ENCODE measurements around the gene ZNF41.
"Not testable (repeated sequence)": the region's sequence is repeated elsewhere in the genome, so short reads cannot be mapped to it uniquely, and the experiment has no call there.

ZNF41 gene

GRCh38 chrX:47498411-47498810 lies 15.4 kb upstream of the ZNF41 start:
- no peak for ATAC-seq (ENCODE audit: insufficient read depth, low read depth)
- Histone ChIP-seq H3K27ac (ENCODE audit: low read length) (no peak overlapping the region), H3K4me2 (ENCODE audit: insufficient read depth, low read length) (no peak overlapping the region), H3K36me3 (ENCODE audit: insufficient read depth, low read length) (no peaks in the 10 kb centered on the region), H3K4me3 (ENCODE audit: low read depth in 1 of 2, low read length in 2 of 2) (no peak overlapping the region), H3K4me1 (ENCODE audit: insufficient read depth, low read length) (no peaks in the 10 kb centered on the region), H3K9ac (ENCODE audit: low read depth, low read length) (no peak overlapping the region), H3K9me3 (ENCODE audit: insufficient read depth, low read length, severe bottlenecking) (no peaks in the 10 kb centered on the region), H3K27me3 (ENCODE audit: insufficient read depth, low read length, poor library complexity) (no peaks in the 10 kb centered on the region), H2AFZ (ENCODE audit: low read depth, low read length) (no peak overlapping the region), H3K79me2 (ENCODE audit: insufficient read depth, low read length) (no peaks in the 10 kb centered on the region), H4K20me1 (ENCODE audit: insufficient read depth, low read length) (no peaks in the 10 kb centered on the region)
- TF ChIP-seq CTCF (IDR thresholded peaks at IDR 0.05; ENCODE audit: borderline replicate concordance, extremely low read depth, low read length, poor library complexity, severe bottlenecking): no peak
- TF ChIP-seq EZH2 (IDR thresholded peaks at IDR 0.05; ENCODE audit: borderline replicate concordance, low read depth, low read length, severe bottlenecking): no peak
- DNase-seq: no peak

GRCh38 chrX:47497271-47497888 lies 14.4 kb upstream of the ZNF41 start:
- Histone ChIP-seq H3K27me3 (ENCODE audit: insufficient read depth, low read length, poor library complexity) (no peaks in the 10 kb centered on the region), H3K36me3 (ENCODE audit: insufficient read depth, low read length) (no peaks in the 10 kb centered on the region), H3K4me1 (ENCODE audit: insufficient read depth, low read length) (no peaks in the 10 kb centered on the region), H3K79me2 (ENCODE audit: insufficient read depth, low read length) (no peaks in the 10 kb centered on the region), H3K4me2 (ENCODE audit: insufficient read depth, low read length) (no peak overlapping the region), H2AFZ (ENCODE audit: low read depth, low read length) (no peak overlapping the region), H4K20me1 (ENCODE audit: insufficient read depth, low read length) (no peaks in the 10 kb centered on the region), H3K9me3 (ENCODE audit: insufficient read depth, low read length, severe bottlenecking) (no peaks in the 10 kb centered on the region), H3K9ac (ENCODE audit: low read depth, low read length) (no peak overlapping the region), H3K4me3 (ENCODE audit: low read depth in 1 of 2, low read length in 2 of 2) (no peak overlapping the region), H3K27ac (ENCODE audit: low read length) (no peak overlapping the region)
- ATAC-seq (ENCODE audit: insufficient read depth, low read depth): no peak
- TF ChIP-seq CTCF (IDR thresholded peaks at IDR 0.05; ENCODE audit: borderline replicate concordance, extremely low read depth, low read length, poor library complexity, severe bottlenecking): peak; percentile 56
- TF ChIP-seq EZH2 (IDR thresholded peaks at IDR 0.05; ENCODE audit: borderline replicate concordance, low read depth, low read length, severe bottlenecking): no peak
- DNase-seq: no peak

- not testable (repeated sequence) for ATAC-seq (ENCODE audit: insufficient read depth, low read depth); H3K27me3 ChIP-seq (ENCODE audit: insufficient read depth, low read length, poor library complexity); DNase-seq; H2AFZ ChIP-seq (ENCODE audit: low read depth, low read length); H3K4me3 ChIP-seq (ENCODE audit: low read depth in 1 of 2, low read length in 2 of 2); H4K20me1 ChIP-seq (ENCODE audit: insufficient read depth, low read length); H3K27ac ChIP-seq (ENCODE audit: low read length); H3K36me3 ChIP-seq (ENCODE audit: insufficient read depth, low read length); H3K4me2 ChIP-seq (ENCODE audit: insufficient read depth, low read length); H3K79me2 ChIP-seq (ENCODE audit: insufficient read depth, low read length); H3K9ac ChIP-seq (ENCODE audit: low read depth, low read length); H3K9me3 ChIP-seq (ENCODE audit: insufficient read depth, low read length, severe bottlenecking); H3K4me1 ChIP-seq (ENCODE audit: insufficient read depth, low read length)
These were observed 9.1 kb upstream of the ZNF41 start for GRCh38 chrX:47492133-47492532.

GRCh38 chrX:47489507-47490275 lies 6.7 kb upstream of the ZNF41 start:
- no peak overlapping the region for H3K4me2 ChIP-seq (ENCODE audit: insufficient read depth, low read length)
- no peak overlapping the region for H3K4me3 ChIP-seq (ENCODE audit: low read depth in 1 of 2, low read length in 2 of 2)
- H2AFZ ChIP-seq (ENCODE audit: low read depth, low read length): no peak overlapping the region
- ATAC-seq (ENCODE audit: insufficient read depth, low read depth) (no peak), DNase-seq (no peak)
- H3K36me3 ChIP-seq (ENCODE audit: insufficient read depth, low read length): no peaks in the 10 kb centered on the region
- peaks cover 8% of the 10 kb centered on the region; the same call in 1 of the 2 replicates for H3K79me2 ChIP-seq (ENCODE audit: insufficient read depth, low read length)
- no peaks in the 10 kb centered on the region for H3K27me3 ChIP-seq (ENCODE audit: insufficient read depth, low read length, poor library complexity)
- no peaks in the 10 kb centered on the region for H4K20me1 ChIP-seq (ENCODE audit: insufficient read depth, low read length)
- H3K9ac ChIP-seq (ENCODE audit: low read depth, low read length): no peak overlapping the region
- no peaks in the 10 kb centered on the region for H3K9me3 ChIP-seq (ENCODE audit: insufficient read depth, low read length, severe bottlenecking)
- TF ChIP-seq CTCF (IDR thresholded peaks at IDR 0.05; ENCODE audit: borderline replicate concordance, extremely low read depth, low read length, poor library complexity, severe bottlenecking) (no peak), EZH2 (IDR thresholded peaks at IDR 0.05; ENCODE audit: borderline replicate concordance, low read depth, low read length, severe bottlenecking) (no peak)
- H3K27ac ChIP-seq (ENCODE audit: low read length): no peak overlapping the region
- H3K4me1 ChIP-seq (ENCODE audit: insufficient read depth, low read length): peaks cover 3% of the 10 kb centered on the region; the same call in 1 of the 2 replicates

All from DND-41 (cell line).